ENCODE data around the gene RTP5.

RTP5 gene

DNA sequence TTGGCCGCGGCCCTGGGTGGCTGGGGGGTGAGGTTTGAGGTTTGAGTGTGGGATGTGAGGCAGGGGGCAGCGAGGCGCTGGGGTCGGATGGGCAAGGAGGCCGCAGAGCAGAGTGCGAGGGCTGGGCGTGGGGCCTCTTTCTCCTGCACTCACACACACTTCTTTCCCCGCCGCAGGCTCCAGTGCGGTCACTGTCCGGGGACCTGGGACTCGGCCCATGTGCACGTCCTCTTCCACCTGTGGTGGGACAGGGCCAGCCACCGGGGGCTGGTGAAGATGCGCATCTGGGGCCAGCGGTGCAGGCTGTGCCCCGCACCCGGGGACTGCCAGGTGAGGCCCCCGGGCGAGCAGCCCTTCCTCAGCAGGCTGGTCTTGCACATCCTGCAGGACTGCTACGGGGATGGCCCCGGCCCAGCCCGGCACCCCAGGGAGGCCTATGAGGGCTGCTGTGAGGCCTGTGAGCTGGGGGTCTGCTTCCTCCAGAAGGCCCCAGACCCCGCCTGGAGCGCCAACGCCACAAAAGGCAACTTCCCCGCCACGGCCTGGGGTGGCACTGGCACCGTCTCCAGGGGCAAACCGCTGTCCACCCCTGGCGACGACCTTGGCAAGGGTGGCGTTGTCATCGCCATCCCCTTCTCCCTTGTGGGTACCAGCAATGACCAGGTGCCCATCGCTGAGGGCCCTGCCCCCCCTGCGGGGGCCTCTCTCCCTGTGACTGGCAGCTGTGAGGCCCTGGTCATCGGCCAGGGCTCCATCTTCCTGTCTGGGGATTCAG lies 2.2 kb downstream of the RTP5 start:
- H3K18ac ChIP-seq (ENCODE audit: low read length), result no peak overlapping the region
- DNase-seq, result no peak
- H4K8ac ChIP-seq (ENCODE audit: low read depth, low read length), result no peak overlapping the region
- WGBS (ENCODE audit: extremely low coverage, insufficient coverage, low lambda C conversion rate), result no CpG with 5 or more reads among the region's 38 CpGs
- no peak overlapping the region for H3K4me2 ChIP-seq (ENCODE audit: low read length)
- H2BK5ac ChIP-seq (ENCODE audit: low read length), result no peak overlapping the region
- H3K4ac ChIP-seq (ENCODE audit: low read depth, low read length), result no peak overlapping the region
- H4K5ac ChIP-seq (ENCODE audit: low read length), result no peak overlapping the region
- no peak overlapping the region for H3K27ac ChIP-seq (ENCODE audit: low read depth, low read length)
- no peaks in the 10 kb centered on the region for H3K36me3 ChIP-seq (ENCODE audit: control insufficient read depth, insufficient read depth, low read length)
- H2BK15ac ChIP-seq (replicated peaks; ENCODE audit: low read depth), result no peak overlapping the region
- H3K27me3 ChIP-seq (ENCODE audit: insufficient read depth, low read length, poor library complexity), result no peaks in the 10 kb centered on the region
- no peak overlapping the region for H3K56ac ChIP-seq (ENCODE audit: low read length)
- no peak overlapping the region for H2BK120ac ChIP-seq (ENCODE audit: low read depth, low read length)
- H3K79me2 ChIP-seq (ENCODE audit: control insufficient read depth, insufficient read depth, low read length), result no peaks in the 10 kb centered on the region
- H3K9ac ChIP-seq (ENCODE audit: low read length), result no peak overlapping the region
- H3K23ac ChIP-seq (ENCODE audit: low read length), result no peak overlapping the region
- no peak overlapping the region for H3K4me3 ChIP-seq (ENCODE audit: low read length)
- H2AK5ac ChIP-seq (ENCODE audit: low read length), result no peak overlapping the region
- no peaks in the 10 kb centered on the region for H3K4me1 ChIP-seq (ENCODE audit: control insufficient read depth, low read depth, low read length)
- no peaks in the 10 kb centered on the region for H3K79me1 ChIP-seq (ENCODE audit: low read length)

DNA sequence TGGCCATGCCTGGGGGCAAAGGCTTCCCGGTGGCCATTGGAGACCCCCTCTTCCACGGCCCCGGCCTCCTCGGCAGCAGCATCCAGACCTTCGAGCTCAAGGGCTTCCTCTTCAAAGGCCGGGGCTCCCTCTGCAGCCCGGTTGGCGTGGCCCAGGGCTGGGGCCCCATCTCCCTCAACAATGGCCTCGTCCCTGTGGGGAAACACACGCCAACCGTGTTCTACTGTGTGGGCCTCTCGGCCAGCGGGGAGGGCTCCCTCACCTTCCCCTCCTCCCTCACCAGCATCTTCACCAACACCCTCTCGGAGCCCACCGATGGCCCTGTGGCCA lies 2.7 kb downstream of the RTP5 start:
- no peaks in the 10 kb centered on the region for H3K79me1 ChIP-seq (ENCODE audit: low read length)
- H3K79me2 ChIP-seq (ENCODE audit: control insufficient read depth, insufficient read depth, low read length), result no peaks in the 10 kb centered on the region
- DNase-seq, result no peak
- WGBS (ENCODE audit: extremely low coverage, insufficient coverage, low lambda C conversion rate), result no CpG with 5 or more reads among the region's 15 CpGs
- H3K36me3 ChIP-seq (ENCODE audit: control insufficient read depth, insufficient read depth, low read length), result no peaks in the 10 kb centered on the region
- H3K4me3 ChIP-seq (ENCODE audit: low read length), result no peak overlapping the region
- no peaks in the 10 kb centered on the region for H3K27me3 ChIP-seq (ENCODE audit: insufficient read depth, low read length, poor library complexity)
- H3K23ac ChIP-seq (ENCODE audit: low read length), result no peak overlapping the region
- no peak overlapping the region for H4K8ac ChIP-seq (ENCODE audit: low read depth, low read length)
- H3K9ac ChIP-seq (ENCODE audit: low read length), result no peak overlapping the region
- H2BK15ac ChIP-seq (replicated peaks; ENCODE audit: low read depth), result no peak overlapping the region
- H3K4me2 ChIP-seq (ENCODE audit: low read length), result no peak overlapping the region
- no peak overlapping the region for H2AK5ac ChIP-seq (ENCODE audit: low read length)
- no peak overlapping the region for H2BK5ac ChIP-seq (ENCODE audit: low read length)
- H2BK120ac ChIP-seq (ENCODE audit: low read depth, low read length), result no peak overlapping the region
- H3K18ac ChIP-seq (ENCODE audit: low read length), result no peak overlapping the region
- H3K27ac ChIP-seq (ENCODE audit: low read depth, low read length), result no peak overlapping the region
- no peak overlapping the region for H4K5ac ChIP-seq (ENCODE audit: low read length)
- H3K4ac ChIP-seq (ENCODE audit: low read depth, low read length), result no peak overlapping the region
- no peaks in the 10 kb centered on the region for H3K4me1 ChIP-seq (ENCODE audit: control insufficient read depth, low read depth, low read length)
- no peak overlapping the region for H3K56ac ChIP-seq (ENCODE audit: low read length)

DNA sequence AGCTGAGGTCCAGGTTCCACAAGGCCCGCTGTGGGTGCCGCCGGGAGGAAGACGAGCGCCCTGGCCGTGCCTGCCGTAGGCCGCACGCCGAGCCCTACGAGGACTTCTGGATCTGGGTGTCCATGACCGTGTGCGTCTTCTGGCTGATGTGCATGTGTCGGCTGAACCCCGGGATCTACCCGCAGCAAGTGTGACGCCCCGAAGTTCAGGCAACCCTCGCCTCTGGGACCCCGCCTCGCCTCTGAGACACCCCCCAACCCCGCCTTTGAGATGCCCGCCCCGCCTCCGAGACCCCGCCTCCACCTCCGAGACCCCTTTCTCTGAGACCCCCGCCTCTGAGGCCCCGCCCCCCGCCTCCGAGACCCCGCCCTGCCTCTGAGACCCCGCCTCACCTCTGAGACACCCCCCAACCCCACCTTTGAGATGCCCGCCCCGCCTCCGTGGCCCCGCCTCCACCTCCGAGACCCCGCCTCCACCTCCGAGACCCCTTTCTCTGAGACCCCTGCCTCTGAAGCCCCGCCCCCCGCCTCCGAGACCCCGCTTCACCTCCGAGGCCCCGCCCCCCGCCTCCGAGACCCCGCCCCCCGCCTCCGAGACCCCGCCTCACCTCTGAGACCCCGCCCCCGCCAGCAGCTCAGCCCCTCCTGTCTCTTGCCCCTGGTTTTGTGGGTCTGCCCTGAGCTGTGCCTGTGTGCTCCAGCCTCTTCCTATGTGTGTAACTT lies 3.7 kb downstream of the RTP5 start:
- H3K4me2 ChIP-seq (ENCODE audit: low read length), result no peak overlapping the region
- H4K8ac ChIP-seq (ENCODE audit: low read depth, low read length), result no peak overlapping the region
- no peak overlapping the region for H2AK5ac ChIP-seq (ENCODE audit: low read length)
- H2BK5ac ChIP-seq (ENCODE audit: low read length), result no peak overlapping the region
- no peak overlapping the region for H3K18ac ChIP-seq (ENCODE audit: low read length)
- no peak overlapping the region for H4K5ac ChIP-seq (ENCODE audit: low read length)
- no CpG with 5 or more reads among the region's 54 CpGs for WGBS (ENCODE audit: extremely low coverage, insufficient coverage, low lambda C conversion rate)
- no peaks in the 10 kb centered on the region for H3K36me3 ChIP-seq (ENCODE audit: control insufficient read depth, insufficient read depth, low read length)
- no peaks in the 10 kb centered on the region for H3K27me3 ChIP-seq (ENCODE audit: insufficient read depth, low read length, poor library complexity)
- H2BK120ac ChIP-seq (ENCODE audit: low read depth, low read length), result no peak overlapping the region
- H3K79me2 ChIP-seq (ENCODE audit: control insufficient read depth, insufficient read depth, low read length), result no peaks in the 10 kb centered on the region
- no peak overlapping the region for H3K4me3 ChIP-seq (ENCODE audit: low read length)
- H3K27ac ChIP-seq (ENCODE audit: low read depth, low read length), result no peak overlapping the region
- DNase-seq, result no peak
- H3K9ac ChIP-seq (ENCODE audit: low read length), result no peak overlapping the region
- no peak overlapping the region for H3K56ac ChIP-seq (ENCODE audit: low read length)
- no peak overlapping the region for H2BK15ac ChIP-seq (replicated peaks; ENCODE audit: low read depth)
- no peak overlapping the region for H3K4ac ChIP-seq (ENCODE audit: low read depth, low read length)
- no peak overlapping the region for H3K23ac ChIP-seq (ENCODE audit: low read length)
- no peaks in the 10 kb centered on the region for H3K4me1 ChIP-seq (ENCODE audit: control insufficient read depth, low read depth, low read length)
- H3K79me1 ChIP-seq (ENCODE audit: low read length), result no peaks in the 10 kb centered on the region

DNA sequence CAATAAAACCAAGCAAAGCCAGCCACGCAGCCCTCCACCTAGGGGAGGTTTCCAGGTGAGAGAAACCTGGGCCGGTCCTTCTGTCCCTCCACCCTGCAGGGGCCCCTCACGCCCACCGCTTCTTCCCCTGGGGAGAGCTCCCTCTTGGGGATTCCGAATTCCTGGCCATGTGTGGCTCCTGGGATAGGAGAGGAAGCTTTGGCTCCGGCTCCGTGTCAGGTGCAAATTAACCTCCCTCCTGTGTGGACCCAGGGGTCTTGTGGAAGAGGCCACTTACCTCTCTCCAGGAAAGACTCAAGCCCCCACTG lies 4.2 kb downstream of the RTP5 start:
- Histone ChIP-seq H3K4me1 (ENCODE audit: control insufficient read depth, low read depth, low read length) (no peaks in the 10 kb centered on the region), H3K4ac (ENCODE audit: low read depth, low read length) (no peak overlapping the region), H3K18ac (ENCODE audit: low read length) (no peak overlapping the region), H2BK5ac (ENCODE audit: low read length) (no peak overlapping the region), H3K79me2 (ENCODE audit: control insufficient read depth, insufficient read depth, low read length) (no peaks in the 10 kb centered on the region), H3K56ac (ENCODE audit: low read length) (no peak overlapping the region), H2AK5ac (ENCODE audit: low read length) (no peak overlapping the region), H2BK120ac (ENCODE audit: low read depth, low read length) (no peak overlapping the region), H4K5ac (ENCODE audit: low read length) (no peak overlapping the region), H3K4me2 (ENCODE audit: low read length) (no peak overlapping the region), H3K27ac (ENCODE audit: low read depth, low read length) (no peak overlapping the region), H3K4me3 (ENCODE audit: low read length) (no peak overlapping the region), H3K9ac (ENCODE audit: low read length) (no peak overlapping the region), H3K79me1 (ENCODE audit: low read length) (no peaks in the 10 kb centered on the region), H2BK15ac (replicated peaks; ENCODE audit: low read depth) (no peak overlapping the region), H3K23ac (ENCODE audit: low read length) (no peak overlapping the region), H3K36me3 (ENCODE audit: control insufficient read depth, insufficient read depth, low read length) (no peaks in the 10 kb centered on the region), H3K27me3 (ENCODE audit: insufficient read depth, low read length, poor library complexity) (no peaks in the 10 kb centered on the region), H4K8ac (ENCODE audit: low read depth, low read length) (no peak overlapping the region)
- no CpG with 5 or more reads among the region's 7 CpGs for WGBS (ENCODE audit: extremely low coverage, insufficient coverage, low lambda C conversion rate)
- no peak for DNase-seq

DNA sequence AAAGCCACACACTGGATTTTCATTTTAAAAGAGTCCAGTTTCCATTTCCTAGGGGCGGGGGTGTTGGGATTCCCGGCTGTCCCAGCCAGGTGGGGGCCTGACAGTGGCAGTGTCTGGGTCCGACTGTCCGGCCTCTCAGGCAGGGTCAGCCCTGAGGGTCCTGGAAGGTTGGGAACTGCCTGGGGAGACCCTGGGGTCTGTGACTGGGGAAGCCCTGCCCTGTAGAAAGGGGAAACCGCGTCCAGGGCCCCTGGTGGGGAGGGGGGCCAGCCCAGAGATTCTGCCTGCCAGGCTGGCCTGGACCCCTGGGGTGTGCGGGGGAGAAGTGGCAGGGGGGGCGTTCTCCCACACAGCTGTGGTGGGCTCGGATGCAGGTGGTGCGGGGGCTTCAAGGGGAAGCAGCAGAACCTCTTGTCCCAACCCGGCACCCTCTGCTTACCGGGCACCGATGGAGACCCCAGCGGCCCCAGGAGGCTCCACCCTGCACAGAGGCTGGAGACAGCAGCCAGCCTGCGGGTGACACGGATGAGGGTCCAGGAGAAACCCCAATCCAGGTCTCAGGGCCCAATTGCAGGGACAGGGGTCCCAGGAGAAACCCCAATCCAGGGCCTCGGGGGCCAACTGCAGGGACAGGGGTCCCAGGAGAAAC lies 4.9 kb downstream of the RTP5 start:
- no peak overlapping the region for H2AK5ac ChIP-seq (ENCODE audit: low read length)
- no peak overlapping the region for H2BK5ac ChIP-seq (ENCODE audit: low read length)
- no CpG with 5 or more reads among the region's 17 CpGs for WGBS (ENCODE audit: extremely low coverage, insufficient coverage, low lambda C conversion rate)
- no peaks in the 10 kb centered on the region for H3K27me3 ChIP-seq (ENCODE audit: insufficient read depth, low read length, poor library complexity)
- H3K9ac ChIP-seq (ENCODE audit: low read length), result no peak overlapping the region
- no peak overlapping the region for H3K18ac ChIP-seq (ENCODE audit: low read length)
- no peak overlapping the region for H3K27ac ChIP-seq (ENCODE audit: low read depth, low read length)
- no peaks in the 10 kb centered on the region for H3K79me2 ChIP-seq (ENCODE audit: control insufficient read depth, insufficient read depth, low read length)
- no peak overlapping the region for H3K4ac ChIP-seq (ENCODE audit: low read depth, low read length)
- H2BK120ac ChIP-seq (ENCODE audit: low read depth, low read length), result no peak overlapping the region
- no peak overlapping the region for H3K4me2 ChIP-seq (ENCODE audit: low read length)
- no peak overlapping the region for H3K23ac ChIP-seq (ENCODE audit: low read length)
- H3K56ac ChIP-seq (ENCODE audit: low read length), result no peak overlapping the region
- H3K36me3 ChIP-seq (ENCODE audit: control insufficient read depth, insufficient read depth, low read length), result no peaks in the 10 kb centered on the region
- H2BK15ac ChIP-seq (replicated peaks; ENCODE audit: low read depth), result no peak overlapping the region
- DNase-seq, result no peak
- H3K4me1 ChIP-seq (ENCODE audit: control insufficient read depth, low read depth, low read length), result no peaks in the 10 kb centered on the region
- no peak overlapping the region for H4K5ac ChIP-seq (ENCODE audit: low read length)
- no peaks in the 10 kb centered on the region for H3K79me1 ChIP-seq (ENCODE audit: low read length)
- no peak overlapping the region for H4K8ac ChIP-seq (ENCODE audit: low read depth, low read length)
- H3K4me3 ChIP-seq (ENCODE audit: low read length), result no peak overlapping the region

Measured in mesendoderm (in vitro differentiated cells).